Measurements from ENCODE around the gene CHD9.
"Not testable (repeated sequence)": the region's sequence is repeated elsewhere in the genome, so short reads cannot be mapped to it uniquely, and the experiment has no call there.

The CHD9 gene

GRCh38 chr16:53048139-53048915 is 6.5 kb upstream of the CHD9 start:
- no peak for DNase-seq (ENCODE audit: low read depth)

- DNase-seq (ENCODE audit: low read depth) = not testable (repeated sequence)
Measured at GRCh38 chr16:53051255-53051654, 3.5 kb upstream of the CHD9 start.

GRCh38 chr16:53052519-53053501 is 2.0 kb upstream of the CHD9 start, which contains the start of gene CHD9NB:
CHD9NB (minus strand) TSS chr16:53052897; CDS start chr16:53044158, 8,739 bp downstream.
- no peak for DNase-seq (ENCODE audit: low read depth)

- DNase-seq (ENCODE audit: low read depth) = no peak
Measured at GRCh38 chr16:53053967-53054669, 673 bp upstream of the CHD9 start.

GRCh38 chr16:53055541-53056391 is 975 bp downstream of the CHD9 start:
- no peak for DNase-seq (ENCODE audit: low read depth)

- DNase-seq (ENCODE audit: low read depth) = no peak
Measured at GRCh38 chr16:53056392-53056881, 1.6 kb downstream of the CHD9 start.

GRCh38 chr16:53057658-53058057 is 2.9 kb downstream of the CHD9 start:
- no peak for DNase-seq (ENCODE audit: low read depth)

- DNase-seq (ENCODE audit: low read depth) = no peak
Measured at GRCh38 chr16:53058441-53058840, 3.6 kb downstream of the CHD9 start.

GRCh38 chr16:53058882-53059281 is 4.1 kb downstream of the CHD9 start:
- DNase-seq (ENCODE audit: low read depth) = no peak

GRCh38 chr16:53059672-53060071 is 4.9 kb downstream of the CHD9 start:
- no peak for DNase-seq (ENCODE audit: low read depth)

- no peak for DNase-seq (ENCODE audit: low read depth)
Measured at GRCh38 chr16:53061256-53061655, 6.5 kb downstream of the CHD9 start.

- no peak for DNase-seq (ENCODE audit: low read depth)
Measured at GRCh38 chr16:53061701-53062159, 6.9 kb downstream of the CHD9 start.

- DNase-seq (ENCODE audit: low read depth) = no peak
Measured at GRCh38 chr16:53064081-53064578, 9.3 kb downstream of the CHD9 start.

- DNase-seq (ENCODE audit: low read depth) = no peak
Measured at GRCh38 chr16:53065461-53066061, 10.8 kb downstream of the CHD9 start.

GRCh38 chr16:53067675-53068074 is 12.9 kb downstream of the CHD9 start:
- no peak for DNase-seq (ENCODE audit: low read depth)

- no peak for DNase-seq (ENCODE audit: low read depth)
Measured at GRCh38 chr16:53068423-53068833, 13.6 kb downstream of the CHD9 start.

- DNase-seq (ENCODE audit: low read depth) = no peak
Measured at GRCh38 chr16:53069772-53070171, 15.0 kb downstream of the CHD9 start.

- DNase-seq (ENCODE audit: low read depth) = no peak
Measured at GRCh38 chr16:53071748-53072301, 17.0 kb downstream of the CHD9 start.

GRCh38 chr16:53073022-53073421 is 18.2 kb downstream of the CHD9 start:
- DNase-seq (ENCODE audit: low read depth) = no peak

GRCh38 chr16:53074296-53074695 is 19.5 kb downstream of the CHD9 start:
- DNase-seq (ENCODE audit: low read depth) = not testable (repeated sequence)

All from stimulated activated CD4-positive, alpha-beta T cell treated with anti-CD3 and anti-CD28 coated beads, Interleukin-2, amount 100 ng/mL, for 4 hours (primary cell).